SK-N-SH treated with all-trans-retinoic acid at 6 μM for 48 hours (cell line): Measurements from ENCODE around the gene AGBL5.

Experiments
- ATAC-seq: fragments of 200-7000 bp; cut with Tn5 transposase; 3 replicates; pipeline ENCODE4 v1.9.1; 2020; ENCODE audit warnings: mild to moderate bottlenecking, moderate library complexity
- ARNTL ChIP-seq: fragments of 450-650 bp; formaldehyde crosslinking; IDR thresholded peaks from 2 replicates; pipeline ENCODE4 v1.5.0; 2020; ENCODE audit warnings: low read depth, mild to moderate bottlenecking, moderate library complexity, borderline replicate concordance
- BACH2 ChIP-seq: fragments of 250-450 bp; sonication (Bioruptor Pico); IDR thresholded peaks from 2 replicates; pipeline ENCODE4 v1.9.0; 2021; ENCODE audit warnings: mild to moderate bottlenecking, borderline replicate concordance
- CREB5 ChIP-seq: fragments of 250-450 bp; sonication (Bioruptor Pico); IDR thresholded peaks from 2 replicates; pipeline ENCODE4 v1.5.1; 2020; ENCODE audit warnings: low read depth, mild to moderate bottlenecking, moderate library complexity
- CSDC2 ChIP-seq: fragments of 250-450 bp; sonication (Bioruptor Pico); IDR thresholded peaks from 2 replicates; pipeline ENCODE4 v1.5.0; 2020; ENCODE audit warnings: mild to moderate bottlenecking, moderate library complexity
- CSRNP3 ChIP-seq: fragments of 250-450 bp; sonication (Bioruptor Pico); IDR thresholded peaks from 2 replicates; pipeline ENCODE4 v1.5.1; 2021; ENCODE audit warnings: mild to moderate bottlenecking, moderate library complexity
- ESRRG ChIP-seq: fragments of 250-450 bp; sonication (Bioruptor Pico); IDR thresholded peaks from 2 replicates; pipeline ENCODE4 v1.6.1; 2021; ENCODE audit warnings: mild to moderate bottlenecking
- GLIS3 ChIP-seq: fragments of 250-450 bp; sonication (Bioruptor Pico); IDR thresholded peaks from 2 replicates; pipeline ENCODE4 v1.5.0; 2020; ENCODE audit warnings: mild to moderate bottlenecking, moderate library complexity
- ISL1 ChIP-seq: fragments of 250-450 bp; sonication (Bioruptor Pico); IDR thresholded peaks from 2 replicates; pipeline ENCODE4 v2.1.2; 2022; ENCODE audit warnings: mild to moderate bottlenecking, moderate library complexity
- OSR1 ChIP-seq: fragments of 250-450 bp; sonication (Bioruptor Pico); IDR thresholded peaks from 2 replicates; pipeline ENCODE4 v1.8.0; 2022; ENCODE audit warnings: moderate library complexity, mild to moderate bottlenecking, inconsistent platforms
- PATZ1 ChIP-seq: fragments of 250-450 bp; sonication (Bioruptor Pico); IDR thresholded peaks from 2 replicates; pipeline ENCODE4 v1.8.0; 2020; ENCODE audit warnings: mild to moderate bottlenecking, moderate library complexity, borderline replicate concordance
- POU6F1 ChIP-seq: fragments of 250-450 bp; sonication (Bioruptor Pico); IDR thresholded peaks from 2 replicates; pipeline ENCODE4 v1.8.0; 2021; ENCODE audit warnings: low read depth, mild to moderate bottlenecking, moderate library complexity, borderline replicate concordance
- PPARA ChIP-seq: fragments of 250-450 bp; sonication (Bioruptor Pico); IDR thresholded peaks from 2 replicates; pipeline ENCODE4 v1.5.0; 2020; ENCODE audit warnings: mild to moderate bottlenecking, borderline replicate concordance
- RARB ChIP-seq: fragments of 250-450 bp; sonication (Bioruptor Pico); IDR thresholded peaks from 2 replicates; pipeline ENCODE4 v1.8.0; 2021; ENCODE audit warnings: mild to moderate bottlenecking, moderate library complexity
- SNAI2 ChIP-seq: fragments of 250-450 bp; sonication (Bioruptor Pico); IDR thresholded peaks from 2 replicates; pipeline ENCODE4 v1.5.0; 2020; ENCODE audit warnings: mild to moderate bottlenecking, moderate library complexity
- TCF4 ChIP-seq: fragments of 250-450 bp; sonication (Bioruptor Pico); IDR thresholded peaks from 2 replicates; pipeline ENCODE4 v1.8.0; 2021; ENCODE audit warnings: mild to moderate bottlenecking, moderate library complexity, borderline replicate concordance
- TOX ChIP-seq: fragments of 250-450 bp; sonication (Bioruptor Pico); IDR thresholded peaks from 2 replicates; pipeline ENCODE4 v1.8.0; 2021; ENCODE audit warnings: mild to moderate bottlenecking, moderate library complexity, borderline replicate concordance
- TSHZ2 ChIP-seq: fragments of 250-450 bp; sonication (Bioruptor Pico); IDR thresholded peaks from 2 replicates; pipeline ENCODE4 v1.5.0; 2020; ENCODE audit warnings: mild to moderate bottlenecking, moderate library complexity
- ZC3H10 ChIP-seq: fragments of 250-450 bp; sonication (Bioruptor Pico); IDR thresholded peaks from 2 replicates; pipeline ENCODE4 v1.5.1; 2021; ENCODE audit warnings: mild to moderate bottlenecking, moderate library complexity
- ZFP30 ChIP-seq: fragments of 450-650 bp; formaldehyde crosslinking; IDR thresholded peaks from 2 replicates; pipeline ENCODE4 v1.5.0; 2022; ENCODE audit warnings: mild to moderate bottlenecking, moderate library complexity
- ZNF565 ChIP-seq: fragments of 450-650 bp; formaldehyde crosslinking; conservative IDR thresholded peaks from 2 replicates; pipeline ENCODE4 v1.5.0; 2020; ENCODE audit warnings: low read depth, mild to moderate bottlenecking, moderate library complexity
- ZNF70 ChIP-seq: fragments of 450-650 bp; formaldehyde crosslinking; IDR thresholded peaks from 2 replicates; pipeline ENCODE4 v1.5.0; 2020; ENCODE audit warnings: mild to moderate bottlenecking, moderate library complexity
- ZNF8 ChIP-seq: fragments of 450-650 bp; formaldehyde crosslinking; IDR thresholded peaks from 2 replicates; pipeline ENCODE4 v1.5.0; 2020; ENCODE audit warnings: mild to moderate bottlenecking, moderate library complexity

The AGBL5 gene

GRCh38 chr2:27050996-27051901, at the start of gene AGBL5:
TSS of gene AGBL5 (plus strand) at chr2:27051668. CDS start at chr2:27052959, 1,291 bp downstream.
- ATAC-seq: peak; percentile 66
- no peak for TF ChIP-seq PPARA (CRISPR knock-in tag)
- 0 out of 2 replicates have a peak, but pooled peaks have one; percentile 27 for TF ChIP-seq CSDC2
- TF ChIP-seq TSHZ2 (CRISPR knock-in tag): 0 out of 2 replicates have a peak, but pooled peaks have one; percentile 77
- peak; percentile 61; the same call in 1 of the 2 replicates for TF ChIP-seq ZNF8 (CRISPR knock-in tag)
- TF ChIP-seq ZNF70 (CRISPR knock-in tag): peak; percentile 48; the same call in 1 of the 2 replicates
- TF ChIP-seq GLIS3 (CRISPR knock-in tag): no peak; the same call in 1 of the 2 replicates
- no peak; the same call in 1 of the 2 replicates for TF ChIP-seq POU6F1 (CRISPR knock-in tag)
- peak; percentile 16 for TF ChIP-seq ZNF565
- TF ChIP-seq ZFP30 (CRISPR knock-in tag): peak; percentile 4
- TF ChIP-seq OSR1: no peak
- no peak for TF ChIP-seq SNAI2 (CRISPR knock-in tag)
- TF ChIP-seq TOX: no peak
- no peak for TF ChIP-seq ISL1 (CRISPR knock-in tag)
- TF ChIP-seq PATZ1: peak; percentile 91; the same call in 1 of the 2 replicates
- TF ChIP-seq ZC3H10 (CRISPR knock-in tag): no peak
- peak; percentile 91 for TF ChIP-seq CREB5 (CRISPR knock-in tag)
- TF ChIP-seq TCF4 (CRISPR knock-in tag): no peak
- TF ChIP-seq BACH2: no peak
- peak; percentile 95 for TF ChIP-seq ESRRG (CRISPR knock-in tag)
- peak; percentile 95; the same call in 1 of the 2 replicates for TF ChIP-seq CSRNP3 (CRISPR knock-in tag)
- TF ChIP-seq RARB (CRISPR knock-in tag): no peak

GRCh38 chr2:27001950-27002349, 49.5 kb upstream of the AGBL5 start:
- ATAC-seq: no peak
- no peak for TF ChIP-seq CSRNP3 (CRISPR knock-in tag)
- no peak for TF ChIP-seq POU6F1 (CRISPR knock-in tag)
- no peak for TF ChIP-seq TSHZ2 (CRISPR knock-in tag)
- no peak for TF ChIP-seq ARNTL (CRISPR knock-in tag)
